ENCODE measurements around the gene RBMS1.

DNA sequence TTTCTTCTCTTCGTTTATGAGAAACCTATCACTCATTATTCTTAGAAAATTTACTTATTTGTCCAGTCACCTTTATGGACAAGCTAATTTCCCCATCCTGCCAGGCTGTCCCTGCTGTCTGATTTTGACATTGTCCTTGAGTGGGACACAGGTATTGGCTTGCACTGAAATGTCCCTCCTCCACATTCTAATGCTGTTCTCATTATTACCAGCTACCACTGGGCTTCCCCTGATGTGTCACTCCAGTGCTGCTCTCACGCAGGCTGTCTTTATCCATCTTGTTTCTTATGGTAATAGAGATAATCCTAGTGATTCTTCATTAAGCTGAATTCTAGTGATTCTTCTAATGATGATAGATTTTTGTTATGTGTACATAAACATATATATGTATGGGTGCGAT is 48.1 kb upstream of the RBMS1 start:
- TF ChIP-seq REST (IDR thresholded peaks at IDR 0.05; ENCODE audit: borderline replicate concordance in 1 of 2, low read depth in 1 of 2, low read length in 2 of 2) (no peak), ZNF605 (CRISPR knock-in tag; IDR thresholded peaks at IDR 0.05) (no peak)
- TF ChIP-seq, protein P1, sequence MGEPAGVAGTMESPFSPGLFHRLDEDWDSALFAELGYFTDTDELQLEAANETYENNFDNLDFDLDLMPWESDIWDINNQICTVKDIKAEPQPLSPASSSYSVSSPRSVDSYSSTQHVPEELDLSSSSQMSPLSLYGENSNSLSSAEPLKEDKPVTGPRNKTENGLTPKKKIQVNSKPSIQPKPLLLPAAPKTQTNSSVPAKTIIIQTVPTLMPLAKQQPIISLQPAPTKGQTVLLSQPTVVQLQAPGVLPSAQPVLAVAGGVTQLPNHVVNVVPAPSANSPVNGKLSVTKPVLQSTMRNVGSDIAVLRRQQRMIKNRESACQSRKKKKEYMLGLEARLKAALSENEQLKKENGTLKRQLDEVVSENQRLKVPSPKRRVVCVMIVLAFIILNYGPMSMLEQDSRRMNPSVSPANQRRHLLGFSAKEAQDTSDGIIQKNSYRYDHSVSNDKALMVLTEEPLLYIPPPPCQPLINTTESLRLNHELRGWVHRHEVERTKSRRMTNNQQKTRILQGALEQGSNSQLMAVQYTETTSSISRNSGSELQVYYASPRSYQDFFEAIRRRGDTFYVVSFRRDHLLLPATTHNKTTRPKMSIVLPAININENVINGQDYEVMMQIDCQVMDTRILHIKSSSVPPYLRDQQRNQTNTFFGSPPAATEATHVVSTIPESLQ (CRISPR knock-in tag; conservative IDR thresholded peaks at IDR 0.05), result no peak

Data from HepG2 (cell line).